Spleen (tissue), 11 donors: Measurements from ENCODE around the gene SKA3. TPM values are rescaled to one million over a fixed set of nuclear protein-coding genes. Genes with fewer than 3 reads are reported as not detected.

Experiments used
- DNase-seq: peaks from one replicate; pipeline ENCODE4 v3.0.0-alpha.2; 2020
- H3K27ac ChIP-seq, 8 donors: fragments of 200-600 bp; sonication (generic) in 7 of 8; 1 replicate in 4 of 8; 2 replicates in 4 of 8; pipeline versions ENCODE4 v1.5.0 to v1.8.0; 2016 to 2021; ENCODE audit warnings: inconsistent platforms in 4 of 8, mild to moderate bottlenecking in 4 of 8, moderate library complexity in 1 of 8
- H3K27me3 ChIP-seq, 7 donors: fragments of 200-600 bp; sonication (generic) in 6 of 7; replicated peaks in 1 of 7; 1 replicate in 4 of 7; 2 replicates in 3 of 7; pipeline versions ENCODE4 v1.5.0 to v1.8.0; 2016 to 2021; ENCODE audit warnings: inconsistent platforms in 3 of 7, mild to moderate bottlenecking in 1 of 7
- H3K36me3 ChIP-seq, 6 donors: fragments of 200-600 bp; sonication (generic) in 5 of 6; 1 replicate in 4 of 6; 2 replicates in 2 of 6; pipeline versions ENCODE4 v1.5.0 to v1.8.0; 2016 to 2021; ENCODE audit warnings: inconsistent platforms in 2 of 6
- H3K4me1 ChIP-seq, 6 donors: fragments of 200-600 bp; sonication (generic) in 5 of 6; 1 replicate in 3 of 6; 2 replicates in 3 of 6; pipeline versions ENCODE4 v1.5.0 to v1.8.0; 2016 to 2021; ENCODE audit warnings: inconsistent platforms in 3 of 6
- H3K4me3 ChIP-seq, 8 donors: fragments of 200-600 bp; sonication (generic) in 7 of 8; 1 replicate in 4 of 8; 2 replicates in 4 of 8; pipeline versions ENCODE4 v1.5.0 to v1.8.0; 2016 to 2021; ENCODE audit warnings: inconsistent platforms in 4 of 8, mild to moderate bottlenecking in 4 of 8, moderate library complexity in 2 of 8
- H3K9me3 ChIP-seq, 8 donors: fragments of 200-600 bp; sonication (generic) in 7 of 8; 1 replicate in 4 of 8; 2 replicates in 4 of 8; pipeline versions ENCODE4 v1.5.0 to v1.8.0; 2016 to 2021; ENCODE audit warnings: inconsistent platforms in 4 of 8
- POLR2A ChIP-seq, 3 donors: fragments of 450-650 bp; IDR thresholded peaks; one replicate each; pipeline ENCODE4 v1.5.1; 2017; ENCODE audit warnings: antibody characterized with exemption in 3 of 3, mild to moderate bottlenecking in 1 of 3
- POLR2AphosphoS5 ChIP-seq, 3 donors: sonication (generic); formaldehyde crosslinking; IDR thresholded peaks; one replicate each; pipeline ENCODE4 v1.5.1; 2017; ENCODE audit warnings: antibody characterized with exemption in 3 of 3
- WGBS, 5 donors: extraction: QIAGEN DNeasy Blood & Tissue Kit in 3 of 5; methylation state at CpG; one replicate each; pipeline versions ENCODE4 v1.1.5 to v1.1.7; 2013 to 2018; 5-methylcytosine and 5-hydroxymethylcytosine counted together
- intact Hi-C: fragments of 100-400 bp; cut with DNase I; formaldehyde crosslinking; loops from one replicate; pipeline ENCODE4 v1.15.0; 2023; ENCODE audit warnings: low total_unique reads
- polyA plus RNA-seq, 3 donors: library from polyadenylated mRNA; stranded (reverse); fragments of 200-250 nt; gene quantifications; one replicate each; pipeline ENCODE4 v1.2.1, GENCODE V29; 2013
- total RNA-seq, 7 donors: library from RNA; depleted of rRNA in 3 of 7; stranded (reverse); fragments of >200 nt in 3 of 7; fragmentation: NEBNext Ultra II Directional in 4 of 7; extraction: Animal tissue kit (Norgen Biotek cat#: 25700) in 4 of 7; gene quantifications; one replicate each; pipeline versions ENCODE4 v1.1.0 to v1.2.1, GENCODE V29; 2016 to 2021
- TF ChIP-seq, protein P1 (sequence below), 11 experiments: fragments of 200-600 bp in 7 of 11; fragments of 450-650 bp in 4 of 11; sonication (generic) in 4 of 11; IDR thresholded peaks in 8 of 11; conservative IDR thresholded peaks in 3 of 11; 1 replicate in 7 of 11; 2 replicates in 4 of 11; pipeline versions ENCODE4 v1.4.0 to v1.8.0; 2016 to 2021; ENCODE audit warnings: antibody characterized with exemption in 11 of 11, inconsistent platforms in 4 of 11, mild to moderate bottlenecking in 1 of 11
- donor health status: healthy with polysubstance abuse.
- donor health status: DM: no; HTN: no; CAD: no; lungs with moderate emphysema.
- donor health status: DM: no; HTN: no; CAD: no.
- donor health status: Bipolar disorder and iron deficiency.
- donor health status: healthy.
- donor health status: DM: no; HTN: no; CAD: no.
- donor health status: DM: yes; HTN: yes; CAD: no.

Gene SKA3
- total and polyA plus RNA-seq, 10 donors: 0.65 to 5.0 (median 2.4) TPM

DNA sequence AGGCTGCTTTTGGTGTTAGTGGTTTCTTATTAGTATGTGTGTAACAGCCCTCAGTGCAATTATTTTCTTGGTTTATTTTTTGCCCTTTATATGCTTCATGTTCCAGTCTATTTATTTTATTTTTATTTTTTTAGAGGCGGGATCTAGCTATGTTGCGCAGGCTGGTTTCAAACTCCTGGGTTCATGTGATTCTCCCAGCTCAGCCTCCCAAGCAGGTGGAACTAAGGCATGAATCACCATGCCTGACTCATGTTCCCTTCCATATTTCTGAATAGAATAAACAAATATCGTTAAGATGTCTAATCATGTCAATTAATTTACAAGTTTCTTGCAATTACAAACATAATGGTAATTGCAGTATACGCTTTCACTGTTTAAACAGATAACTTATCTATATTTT lies 11.7 kb downstream of the SKA3 start:
- Histone ChIP-seq H3K36me3 (no peaks in the 10 kb centered on the region), H3K4me3 (no peak overlapping the region), H3K27ac (no peak overlapping the region), H3K9me3 (no peaks in the 10 kb centered on the region), H3K27me3 (no peaks in the 10 kb centered on the region), H3K4me1 (no peaks in the 10 kb centered on the region)
- DNase-seq: no peak
- WGBS, 5 donors: 96 to 99% (median 97%) methylated on average over 4 of the region's 4 CpGs
- intact Hi-C loops: no loop called here
- TF ChIP-seq, protein P1, sequence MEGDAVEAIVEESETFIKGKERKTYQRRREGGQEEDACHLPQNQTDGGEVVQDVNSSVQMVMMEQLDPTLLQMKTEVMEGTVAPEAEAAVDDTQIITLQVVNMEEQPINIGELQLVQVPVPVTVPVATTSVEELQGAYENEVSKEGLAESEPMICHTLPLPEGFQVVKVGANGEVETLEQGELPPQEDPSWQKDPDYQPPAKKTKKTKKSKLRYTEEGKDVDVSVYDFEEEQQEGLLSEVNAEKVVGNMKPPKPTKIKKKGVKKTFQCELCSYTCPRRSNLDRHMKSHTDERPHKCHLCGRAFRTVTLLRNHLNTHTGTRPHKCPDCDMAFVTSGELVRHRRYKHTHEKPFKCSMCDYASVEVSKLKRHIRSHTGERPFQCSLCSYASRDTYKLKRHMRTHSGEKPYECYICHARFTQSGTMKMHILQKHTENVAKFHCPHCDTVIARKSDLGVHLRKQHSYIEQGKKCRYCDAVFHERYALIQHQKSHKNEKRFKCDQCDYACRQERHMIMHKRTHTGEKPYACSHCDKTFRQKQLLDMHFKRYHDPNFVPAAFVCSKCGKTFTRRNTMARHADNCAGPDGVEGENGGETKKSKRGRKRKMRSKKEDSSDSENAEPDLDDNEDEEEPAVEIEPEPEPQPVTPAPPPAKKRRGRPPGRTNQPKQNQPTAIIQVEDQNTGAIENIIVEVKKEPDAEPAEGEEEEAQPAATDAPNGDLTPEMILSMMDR (IDR thresholded peaks at IDR 0.05 in 8 of 11, conservative IDR thresholded peaks at IDR 0.05 in 3 of 11): no peak
- TF ChIP-seq POLR2AphosphoS5 (IDR thresholded peaks at IDR 0.05) (no peak), POLR2A (IDR thresholded peaks at IDR 0.05) (no peak)

DNA sequence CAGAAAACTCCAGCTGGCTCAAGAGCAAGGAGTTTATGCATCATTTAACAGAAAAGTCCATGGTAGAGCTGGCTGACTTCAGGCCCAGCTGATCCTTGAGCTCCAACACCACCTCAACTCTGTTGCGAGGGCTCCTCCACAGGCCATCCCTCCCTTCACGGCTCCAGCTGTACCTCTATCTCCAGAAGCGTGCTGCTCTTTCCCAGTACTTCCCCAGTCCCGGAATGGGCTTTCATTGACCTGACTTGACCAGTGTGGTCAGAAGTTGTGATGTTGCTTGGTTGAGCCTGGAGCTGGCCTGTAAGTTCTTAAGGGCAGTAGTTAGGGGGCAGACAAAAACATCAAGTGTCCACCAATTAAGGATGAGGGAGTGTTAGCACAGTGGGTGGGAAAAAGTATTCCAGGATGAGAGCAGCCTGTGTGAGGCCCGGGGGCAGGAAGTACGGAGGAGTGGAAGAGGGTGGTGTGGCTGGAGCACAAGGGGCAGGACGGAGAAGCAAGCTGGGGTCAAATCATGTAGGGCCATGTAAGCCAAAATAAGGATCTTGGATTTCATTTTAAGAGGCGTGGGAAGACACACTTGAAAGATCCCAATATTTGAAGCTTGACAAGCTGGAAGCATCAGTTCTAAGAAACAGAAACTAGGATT lies 24.0 kb downstream of the SKA3 start:
- 79 to 89% (median 84%) methylated on average over 8 of the region's 8 CpGs for WGBS, 5 donors
- Histone ChIP-seq H3K4me3 (no peak overlapping the region), H3K27me3 (no peaks in the 10 kb centered on the region), H3K4me1 (peaks cover 0 to 6% (median 0%) of the 10 kb centered on the region in 6 donors), H3K27ac (no peak overlapping the region), H3K9me3 (no peaks in the 10 kb centered on the region), H3K36me3 (peaks cover 3 to 36% (median 13%) of the 10 kb centered on the region in 6 donors)
- TF ChIP-seq, protein P1 (IDR thresholded peaks at IDR 0.05 in 8 of 11, conservative IDR thresholded peaks at IDR 0.05 in 3 of 11): no peak
- TF ChIP-seq POLR2AphosphoS5 (IDR thresholded peaks at IDR 0.05) (peak in 1 of 3 donors; percentile 16), POLR2A (IDR thresholded peaks at IDR 0.05) (no peak)
- DNase-seq: no peak
- intact Hi-C loops: no loop called here

DNA sequence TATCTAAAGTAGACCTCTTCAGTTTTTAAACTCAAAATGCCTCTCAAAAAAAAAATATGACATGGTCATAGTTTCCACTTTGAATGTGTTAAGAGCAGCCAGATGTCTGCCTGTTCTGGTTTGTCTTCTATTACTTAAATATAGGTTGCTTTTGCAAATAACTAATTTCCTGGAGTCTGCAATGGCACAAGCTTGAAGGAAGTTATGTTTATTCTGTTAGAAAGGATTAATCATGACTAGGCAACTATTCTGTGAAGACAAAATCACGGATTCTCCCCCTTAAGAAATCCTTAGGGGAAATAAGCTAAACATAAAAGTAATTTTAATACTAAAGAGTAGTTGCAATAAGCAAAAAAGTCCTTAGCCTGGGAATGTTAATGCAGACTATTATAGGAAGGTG lies 26.3 kb downstream of the SKA3 start:
- Histone ChIP-seq H3K9me3 (no peaks in the 10 kb centered on the region), H3K27me3 (no peaks in the 10 kb centered on the region), H3K4me3 (no peak overlapping the region), H3K36me3 (peaks cover 3 to 60% (median 30%) of the 10 kb centered on the region in 6 donors), H3K27ac (no peak overlapping the region), H3K4me1 (peaks cover 0 to 22% (median 3%) of the 10 kb centered on the region in 6 donors)
- TF ChIP-seq POLR2A (IDR thresholded peaks at IDR 0.05): no peak
- TF ChIP-seq, protein P1 (IDR thresholded peaks at IDR 0.05 in 8 of 11, conservative IDR thresholded peaks at IDR 0.05 in 3 of 11): no peak
- TF ChIP-seq POLR2AphosphoS5 (IDR thresholded peaks at IDR 0.05): no peak
- 38 to 65% (median 43%) methylated on average over 1 of the region's 1 CpG for WGBS, 5 donors
- intact Hi-C loops: no loop called here
- DNase-seq: no peak

DNA sequence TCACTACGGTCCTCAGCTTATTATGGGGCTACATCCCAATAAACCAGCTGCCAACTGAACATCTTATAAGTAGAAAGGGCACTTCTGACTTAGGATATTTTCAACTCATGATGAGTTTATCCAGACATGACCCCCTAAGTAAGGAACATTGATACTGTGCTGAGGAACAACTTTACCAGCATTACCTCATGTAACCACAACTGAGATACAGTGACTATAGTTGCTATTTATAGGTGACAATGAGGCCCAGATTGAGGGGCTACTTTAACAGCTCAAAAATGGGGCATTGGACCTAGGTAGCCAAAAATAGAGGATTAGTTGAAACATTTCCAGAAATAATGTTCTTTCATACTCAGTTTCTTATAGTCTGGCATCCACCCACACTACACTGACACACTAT lies 26.8 kb downstream of the SKA3 start:
- Histone ChIP-seq H3K9me3 (no peaks in the 10 kb centered on the region), H3K27ac (no peak overlapping the region), H3K4me1 (peaks cover 0 to 26% (median 6%) of the 10 kb centered on the region in 6 donors), H3K27me3 (no peaks in the 10 kb centered on the region), H3K4me3 (no peak overlapping the region), H3K36me3 (peaks cover 3 to 61% (median 32%) of the 10 kb centered on the region in 6 donors)
- TF ChIP-seq POLR2AphosphoS5 (IDR thresholded peaks at IDR 0.05): no peak
- TF ChIP-seq, protein P1 (IDR thresholded peaks at IDR 0.05 in 8 of 11, conservative IDR thresholded peaks at IDR 0.05 in 3 of 11): no peak
- no peak for TF ChIP-seq POLR2A (IDR thresholded peaks at IDR 0.05)
- DNase-seq: no peak
- 63 to 81% (median 75%) methylated on average over 1 of the region's 1 CpG for WGBS, 5 donors
- intact Hi-C loops: no loop called here
